ENCODE data around the gene PTPRS.
"Not testable (repeated sequence)": the region's sequence is repeated elsewhere in the genome, so short reads cannot be mapped to it uniquely, and the experiment has no call there.

Gene PTPRS

DNA sequence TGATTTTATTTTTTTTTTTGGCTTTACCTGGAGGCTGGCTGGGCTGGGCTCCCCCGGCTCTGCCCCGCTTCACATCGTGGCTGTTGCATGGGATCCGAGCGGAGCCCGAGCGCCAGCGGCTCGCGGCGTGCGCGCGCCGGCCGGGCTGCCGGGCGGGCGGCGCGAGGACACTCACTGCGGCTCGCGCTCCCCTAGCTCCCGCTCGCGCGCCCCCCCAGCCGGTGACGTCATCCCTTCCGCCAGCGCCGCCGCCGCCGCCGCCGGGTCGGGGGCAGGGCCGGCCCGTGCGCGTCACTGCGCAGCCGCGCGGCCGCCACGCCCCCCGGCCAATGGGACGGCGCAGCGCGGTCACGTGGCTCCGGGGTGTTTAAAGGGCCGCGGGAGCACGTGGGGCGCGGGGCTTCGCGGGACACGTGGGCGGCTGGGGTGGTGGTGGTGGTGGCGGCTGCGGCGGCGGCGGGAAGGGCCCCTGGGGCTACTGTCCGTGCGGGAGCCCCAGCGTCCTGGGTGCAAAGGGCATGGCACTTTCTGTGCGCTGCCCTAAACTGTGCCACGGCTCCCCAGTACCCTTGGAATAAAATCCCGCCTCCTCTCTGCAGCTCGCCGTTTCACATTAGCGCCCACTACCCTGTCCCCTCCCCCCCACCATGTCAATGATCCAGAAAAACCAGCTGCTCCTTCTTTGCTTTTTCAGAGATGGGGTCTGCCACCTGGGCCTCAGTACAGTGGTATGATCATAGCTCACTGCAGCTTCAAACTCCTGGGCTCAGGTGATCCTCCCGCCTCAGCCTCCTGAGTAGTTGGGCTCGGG lies at the start of gene PTPRS:
Gene PTPRS (minus strand): TSS at position 176 of the 811 bp plus-strand sequence. CDS start 54,672 bp downstream, outside the sequence.
- peak; percentile 91 for DNase-seq (ENCODE audit: low spot score)

DNA sequence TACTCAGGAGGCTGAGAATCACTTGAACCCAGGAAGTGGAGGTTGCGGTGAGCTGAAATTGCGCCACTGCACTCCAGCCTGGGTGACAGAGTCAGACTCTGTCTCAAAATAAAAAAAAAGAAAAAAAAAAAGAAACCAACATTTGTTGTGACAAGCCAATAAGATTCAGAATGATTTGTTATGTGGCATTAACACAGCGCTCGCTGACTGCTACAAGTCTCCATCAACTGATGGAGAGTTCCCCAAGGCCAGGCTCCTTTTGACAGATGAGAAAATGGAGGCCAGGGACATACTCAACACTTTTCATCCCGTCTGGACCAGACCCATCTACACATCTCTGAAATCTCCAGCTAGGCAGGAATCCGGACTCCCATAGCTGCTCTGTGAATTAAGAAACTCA lies 48.7 kb upstream of the PTPRS start:
- no peak for DNase-seq (ENCODE audit: low spot score)

- no peak for DNase-seq (ENCODE audit: low spot score)
Observed at GRCh38 chr19:5387472-5387871, 46.9 kb upstream of the PTPRS start.

- no peak for DNase-seq (ENCODE audit: low spot score)
Observed at GRCh38 chr19:5386841-5387240, 46.2 kb upstream of the PTPRS start.

DNA sequence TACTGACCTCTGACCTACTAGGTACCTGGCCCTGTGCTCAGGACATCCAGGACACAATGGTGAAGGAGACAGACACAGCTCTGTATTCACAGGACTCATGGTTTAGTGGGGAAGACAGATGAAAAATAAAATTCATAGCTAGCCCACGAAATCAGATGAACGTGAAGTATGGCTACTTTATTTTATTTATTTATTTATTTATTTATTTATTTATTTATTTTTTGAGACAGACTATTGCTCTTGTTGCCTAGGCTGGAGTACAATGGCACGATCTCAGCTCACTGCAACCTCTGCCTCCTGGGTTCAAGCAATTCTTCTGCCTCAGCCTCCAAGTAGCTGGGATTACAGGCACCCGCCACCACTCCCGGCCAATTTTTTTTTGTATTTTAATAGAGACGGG lies 40.6 kb upstream of the PTPRS start:
- not testable (repeated sequence) for DNase-seq (ENCODE audit: low spot score)

- DNase-seq (ENCODE audit: low spot score), result no peak
Observed at GRCh38 chr19:5380215-5380919, 39.8 kb upstream of the PTPRS start.

DNA sequence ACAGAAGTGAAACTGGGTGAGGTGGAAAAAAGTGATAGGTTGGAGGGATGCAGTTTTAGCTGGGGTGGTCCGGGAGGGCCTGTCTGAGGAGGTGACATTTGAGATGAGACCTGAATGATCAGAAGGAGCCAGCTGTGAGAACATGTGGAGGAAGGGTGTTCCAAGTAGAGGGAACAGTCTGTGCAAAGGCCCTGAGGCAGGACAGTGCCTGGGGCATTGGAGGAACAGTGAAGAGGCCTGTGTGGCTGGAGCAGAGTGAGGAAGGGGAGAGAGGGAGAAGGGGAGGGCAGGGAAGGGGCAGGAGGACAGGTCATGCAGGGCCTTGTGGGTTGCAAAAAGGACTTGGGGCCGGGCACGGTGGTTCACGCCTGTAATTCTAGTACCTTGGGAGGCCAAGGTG lies 36.3 kb upstream of the PTPRS start:
- no peak for DNase-seq (ENCODE audit: low spot score)

- DNase-seq (ENCODE audit: low spot score), result no peak
Observed at GRCh38 chr19:5372572-5373200, 32.1 kb upstream of the PTPRS start.

- no peak for DNase-seq (ENCODE audit: low spot score)
Observed at GRCh38 chr19:5369962-5370367, 29.4 kb upstream of the PTPRS start.

DNA sequence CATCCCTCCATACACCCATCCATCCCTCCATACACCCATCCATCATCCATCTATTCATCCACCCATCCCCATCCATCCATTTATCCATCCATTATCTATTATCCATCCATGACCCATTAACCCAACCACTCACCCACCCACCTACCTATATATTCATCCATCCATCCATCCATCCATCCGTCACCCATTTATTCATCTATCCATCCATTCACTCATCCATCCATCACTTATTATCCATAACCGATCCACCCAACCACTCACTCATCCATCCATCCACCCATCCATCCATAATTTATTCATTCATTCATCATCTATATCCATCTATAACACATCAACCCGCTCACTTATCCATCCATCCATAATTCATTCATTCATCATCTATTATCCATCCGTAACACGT lies 28.7 kb upstream of the PTPRS start:
- DNase-seq (ENCODE audit: low spot score), result no peak

- DNase-seq (ENCODE audit: low spot score), result no peak
Observed at GRCh38 chr19:5367530-5368133, 27.0 kb upstream of the PTPRS start.

DNA sequence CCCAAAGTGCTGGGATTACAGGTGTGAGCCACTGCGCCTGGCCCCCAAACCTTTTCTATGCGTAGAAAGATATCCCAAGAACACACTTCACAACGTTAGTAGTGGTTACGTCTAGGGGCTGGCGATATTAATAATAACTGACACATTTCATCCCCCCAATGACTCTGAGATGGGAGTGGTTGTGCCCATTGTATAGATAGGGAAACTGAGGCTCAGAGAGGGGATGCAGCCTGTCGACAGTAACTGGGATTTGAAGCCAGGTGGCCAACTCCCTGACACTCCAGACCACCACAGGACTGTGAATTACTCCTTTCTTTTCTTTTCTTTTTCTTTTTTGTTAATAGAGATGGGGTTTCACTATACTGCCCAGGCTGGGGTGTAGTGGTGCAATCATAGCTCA lies 25.3 kb upstream of the PTPRS start:
- DNase-seq (ENCODE audit: low spot score), result no peak

DNA sequence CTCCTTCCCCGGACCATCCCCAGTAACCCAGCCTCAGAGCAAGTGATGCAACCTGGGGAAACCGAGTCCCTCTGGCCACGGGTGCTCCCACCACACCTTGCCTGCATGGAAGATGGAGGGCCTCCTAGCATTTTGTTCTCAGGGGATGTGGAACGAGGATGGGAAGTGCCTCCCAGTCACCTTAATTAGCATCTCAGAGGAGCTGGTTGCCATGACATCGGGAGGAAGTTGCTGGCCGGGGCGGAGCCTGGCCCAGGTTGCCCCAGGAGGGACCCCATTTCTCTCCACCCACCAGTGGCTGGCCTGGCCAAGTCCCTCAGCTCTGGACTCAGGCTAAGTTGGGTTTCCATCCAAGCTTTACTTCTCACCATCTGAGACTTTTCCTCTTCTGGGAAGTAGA lies 24.1 kb upstream of the PTPRS start:
- no peak for DNase-seq (ENCODE audit: low spot score)

DNA sequence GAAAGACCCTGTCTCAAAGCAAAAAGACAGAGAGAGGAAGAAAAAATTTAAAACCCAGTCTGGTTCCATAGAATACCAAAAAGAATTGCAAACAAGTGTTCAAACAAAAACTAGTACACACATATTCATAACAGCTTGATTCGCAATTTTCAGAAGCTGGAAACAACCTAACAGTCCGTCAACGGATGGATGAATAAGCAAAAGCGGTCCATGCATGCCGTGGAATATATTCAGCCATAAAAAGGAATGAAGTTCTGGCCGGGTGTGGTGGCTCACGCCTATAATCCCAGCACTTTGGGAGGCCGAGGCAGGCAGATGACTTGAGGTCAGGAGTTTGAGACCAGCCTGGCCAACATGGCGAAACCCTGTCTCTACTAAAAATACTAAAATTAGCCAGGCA lies 21.2 kb upstream of the PTPRS start:
- not testable (repeated sequence) for DNase-seq (ENCODE audit: low spot score)

- DNase-seq (ENCODE audit: low spot score), result no peak
Observed at GRCh38 chr19:5361407-5361806, 20.8 kb upstream of the PTPRS start.

DNA sequence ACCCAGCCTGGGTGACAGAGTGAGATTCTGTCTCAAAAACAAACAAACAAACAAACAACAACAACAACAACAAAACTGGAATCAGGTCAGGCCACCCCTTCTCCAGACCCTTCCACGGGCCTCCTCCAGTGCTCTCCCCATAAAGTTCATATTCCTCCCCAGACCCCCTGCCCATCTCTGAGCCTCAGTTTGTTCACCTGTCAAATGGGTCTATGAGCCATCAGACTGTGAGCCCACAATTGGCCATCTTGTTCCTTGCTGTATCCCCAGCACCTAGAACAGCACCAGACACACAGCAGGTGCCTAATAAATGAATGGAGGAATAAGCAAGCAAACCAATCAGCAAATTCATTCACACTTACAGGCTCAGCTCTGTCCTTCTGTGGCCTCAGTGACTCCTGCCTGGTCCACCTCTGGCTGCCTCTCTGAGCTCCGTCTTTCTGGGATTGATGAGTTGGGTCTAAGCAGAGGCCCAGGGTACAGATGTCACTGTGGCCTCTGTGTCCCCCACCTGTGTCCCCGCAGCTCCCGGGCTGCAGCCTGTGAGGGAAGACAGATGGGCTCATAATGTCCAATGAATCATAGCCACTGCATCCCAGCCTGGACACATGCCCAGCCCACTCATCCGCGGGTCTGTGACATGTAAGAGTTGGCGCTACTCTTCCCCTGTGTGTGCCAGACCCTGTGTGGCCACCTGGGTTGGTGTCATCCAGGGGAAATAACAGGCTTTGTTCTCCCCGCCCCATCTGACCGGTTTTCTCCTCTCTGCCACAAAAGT lies 19.6 kb upstream of the PTPRS start:
- DNase-seq (ENCODE audit: low spot score), result no peak

DNA sequence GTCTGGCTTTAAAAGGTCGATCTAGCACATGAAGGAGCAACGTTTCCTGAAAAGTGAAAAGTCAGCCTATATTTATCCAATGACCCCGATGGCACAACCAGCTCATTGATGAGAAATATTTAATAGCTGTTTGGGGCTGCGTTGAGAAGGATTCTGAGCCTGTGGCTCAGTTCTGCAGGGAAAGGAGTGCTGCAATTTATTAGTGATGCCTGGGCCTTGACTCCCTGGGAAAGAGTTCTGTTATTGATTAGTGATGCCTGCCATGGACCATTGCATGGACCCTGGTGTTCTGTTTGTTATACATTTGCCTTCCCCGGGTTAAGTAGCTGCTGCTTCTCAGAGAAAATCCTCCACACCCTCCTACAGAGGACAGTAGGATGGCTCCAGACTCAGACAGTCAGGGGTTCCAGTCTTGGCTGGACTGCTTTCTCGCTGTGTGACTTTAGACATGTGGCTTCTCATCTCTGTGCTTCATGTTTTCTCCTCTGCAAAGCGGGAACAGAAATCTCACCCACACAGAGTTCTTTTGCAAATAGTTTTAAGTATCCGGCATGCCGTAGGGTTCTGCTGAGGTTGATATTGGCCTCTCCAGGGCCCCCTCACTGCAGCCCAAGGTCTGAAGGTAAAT lies 17.7 kb upstream of the PTPRS start:
- DNase-seq (ENCODE audit: low spot score), result no peak

DNA sequence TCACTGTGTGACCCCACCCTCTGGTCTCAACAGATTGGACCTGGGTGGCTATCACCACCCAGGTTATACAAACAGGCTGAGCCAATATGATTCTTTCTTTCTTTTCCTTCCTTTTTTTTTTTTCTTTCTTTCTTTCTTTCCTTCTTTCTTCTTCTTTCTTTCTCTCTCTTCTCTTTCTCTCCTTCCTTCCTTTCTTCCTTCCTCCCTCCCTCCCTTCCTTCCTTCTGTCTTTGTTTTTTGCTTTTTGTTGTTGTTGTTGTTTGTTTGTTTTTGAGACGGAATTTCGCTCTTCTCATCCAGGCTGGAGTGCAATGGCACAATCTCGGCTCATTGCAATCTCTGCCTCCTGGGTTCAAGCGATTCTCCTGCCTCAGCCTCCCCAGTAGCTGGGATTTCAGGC lies 17.0 kb upstream of the PTPRS start:
- DNase-seq (ENCODE audit: low spot score), result no peak

DNA sequence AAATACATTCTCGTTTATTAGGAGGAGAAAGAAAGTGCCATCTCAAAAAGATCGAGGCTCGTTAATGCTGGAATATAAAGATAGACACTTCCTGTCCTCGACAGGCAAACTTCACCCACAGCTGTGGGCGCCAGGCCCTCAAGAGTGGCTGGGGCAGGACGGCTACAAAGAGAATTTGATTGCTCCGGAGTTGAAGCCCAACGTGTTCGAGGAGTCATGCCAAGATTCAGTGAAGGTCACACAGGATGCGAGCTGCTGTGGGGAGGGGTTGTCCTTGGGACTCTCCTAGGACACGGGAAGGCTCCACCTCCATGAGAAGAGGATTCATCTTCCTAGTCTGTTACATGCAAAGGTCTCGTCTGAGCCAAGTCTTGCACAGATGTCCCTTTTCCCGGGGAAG lies 16.3 kb upstream of the PTPRS start:
- no peak for DNase-seq (ENCODE audit: low spot score)

- DNase-seq (ENCODE audit: low spot score), result no peak
Observed at GRCh38 chr19:5356428-5356827, 15.8 kb upstream of the PTPRS start.

DNA sequence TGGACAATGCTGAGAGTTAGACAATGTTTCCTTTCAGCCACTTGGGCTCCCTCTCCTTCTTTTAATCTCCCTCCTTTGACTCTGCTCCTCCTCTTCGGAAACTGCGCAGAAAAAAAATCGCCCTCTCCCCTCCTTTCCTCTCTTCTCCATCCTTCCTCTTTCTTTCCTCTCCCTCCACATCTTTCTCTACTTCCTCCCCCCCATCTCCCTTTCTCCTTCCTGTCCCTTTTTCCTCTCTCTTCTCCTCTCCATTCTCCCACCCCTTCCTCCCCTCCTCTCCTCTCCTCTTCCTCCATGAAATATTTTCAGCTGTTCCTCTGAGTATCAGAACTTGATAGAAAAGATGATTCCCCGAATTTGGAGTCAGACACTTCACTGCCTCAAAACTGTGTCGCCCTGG lies 15.1 kb upstream of the PTPRS start:
- no peak for DNase-seq (ENCODE audit: low spot score)

All from left forelimb (tissue), 1 donor.